Measurements from ENCODE around the gene UTP18. TPM values are rescaled to one million over a fixed set of nuclear protein-coding genes. Genes with fewer than 3 reads are reported as not detected.

Gene UTP18
- total and polyA plus RNA-seq, 2 of the 13 experiments (the other 11 are each of a cell fraction or from before 2014, with no cell fraction given) = 35.2 to 104 TPM

DNA sequence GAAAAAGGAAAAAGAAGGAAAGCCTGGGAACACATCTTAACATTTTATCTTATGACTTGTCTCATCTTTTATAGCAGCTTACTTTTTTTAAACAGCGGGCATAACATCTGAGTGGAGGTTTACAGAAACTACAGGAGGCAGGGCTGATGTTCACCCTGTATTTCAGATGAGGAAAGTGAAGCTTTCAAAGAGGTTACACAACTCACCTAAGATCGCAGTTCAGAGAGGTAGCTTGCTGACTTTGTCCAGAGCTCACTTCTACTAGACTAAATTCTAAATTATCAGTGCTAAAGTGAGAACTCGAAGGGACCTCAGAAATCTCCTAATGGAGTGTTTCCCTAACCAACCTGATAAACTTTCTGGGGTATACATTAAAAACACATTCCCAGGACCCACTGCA lies 4.2 kb upstream of the UTP18 start (continued):
- no peak for TF ChIP-seq PLRG1 (conservative IDR thresholded peaks at IDR 0.05)
- no peak for TF ChIP-seq ZBTB20 (CRISPR knock-in tag; IDR thresholded peaks at IDR 0.05; ENCODE audit: borderline replicate concordance, low read depth)
- TF ChIP-seq ZNF30 (CRISPR knock-in tag; IDR thresholded peaks at IDR 0.05) = no peak
- TF ChIP-seq, protein P1, sequence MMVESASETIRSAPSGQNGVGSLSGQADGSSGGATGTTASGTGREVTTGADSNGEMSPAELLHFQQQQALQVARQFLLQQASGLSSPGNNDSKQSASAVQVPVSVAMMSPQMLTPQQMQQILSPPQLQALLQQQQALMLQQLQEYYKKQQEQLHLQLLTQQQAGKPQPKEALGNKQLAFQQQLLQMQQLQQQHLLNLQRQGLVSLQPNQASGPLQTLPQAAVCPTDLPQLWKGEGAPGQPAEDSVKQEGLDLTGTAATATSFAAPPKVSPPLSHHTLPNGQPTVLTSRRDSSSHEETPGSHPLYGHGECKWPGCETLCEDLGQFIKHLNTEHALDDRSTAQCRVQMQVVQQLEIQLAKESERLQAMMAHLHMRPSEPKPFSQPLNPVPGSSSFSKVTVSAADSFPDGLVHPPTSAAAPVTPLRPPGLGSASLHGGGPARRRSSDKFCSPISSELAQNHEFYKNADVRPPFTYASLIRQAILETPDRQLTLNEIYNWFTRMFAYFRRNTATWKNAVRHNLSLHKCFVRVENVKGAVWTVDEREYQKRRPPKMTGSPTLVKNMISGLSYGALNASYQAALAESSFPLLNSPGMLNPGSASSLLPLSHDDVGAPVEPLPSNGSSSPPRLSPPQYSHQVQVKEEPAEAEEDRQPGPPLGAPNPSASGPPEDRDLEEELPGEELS (CRISPR knock-in tag; IDR thresholded peaks at IDR 0.05) = no peak
- no peak for TF ChIP-seq POLR2G (IDR thresholded peaks at IDR 0.05; ENCODE audit: low read depth, low read length)
- no peak for TF ChIP-seq MBNL3 (CRISPR knock-in tag; conservative IDR thresholded peaks at IDR 0.05)
- TF ChIP-seq ZNF597 (CRISPR knock-in tag; IDR thresholded peaks at IDR 0.05) = no peak
- no peak for TF ChIP-seq MATR3 (CRISPR knock-in tag; IDR thresholded peaks at IDR 0.05)
- TF ChIP-seq, protein P2, sequence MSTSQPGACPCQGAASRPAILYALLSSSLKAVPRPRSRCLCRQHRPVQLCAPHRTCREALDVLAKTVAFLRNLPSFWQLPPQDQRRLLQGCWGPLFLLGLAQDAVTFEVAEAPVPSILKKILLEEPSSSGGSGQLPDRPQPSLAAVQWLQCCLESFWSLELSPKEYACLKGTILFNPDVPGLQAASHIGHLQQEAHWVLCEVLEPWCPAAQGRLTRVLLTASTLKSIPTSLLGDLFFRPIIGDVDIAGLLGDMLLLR (CRISPR knock-in tag; IDR thresholded peaks at IDR 0.05) = no peak
- no peak for TF ChIP-seq PHF5A (CRISPR knock-in tag; IDR thresholded peaks at IDR 0.05; ENCODE audit: low read depth, unreplicated experiment)
- TF ChIP-seq THAP11 (CRISPR knock-in tag; IDR thresholded peaks at IDR 0.05) = peak; percentile 39; the same call in 1 of the 2 replicates
- TF ChIP-seq SNRNP70 (IDR thresholded peaks at IDR 0.05; ENCODE audit: low read depth, low read length) = no peak
- no peak for TF ChIP-seq ZSCAN22 (CRISPR knock-in tag; IDR thresholded peaks at IDR 0.05)
- TF ChIP-seq ISL2 (CRISPR knock-in tag; IDR thresholded peaks at IDR 0.05) = no peak
- TF ChIP-seq ELF4 (CRISPR knock-in tag; IDR thresholded peaks at IDR 0.05; ENCODE audit: borderline replicate concordance) = no peak
- no peak for TF ChIP-seq PLSCR1 (CRISPR knock-in tag; IDR thresholded peaks at IDR 0.05; ENCODE audit: borderline replicate concordance)
- TF ChIP-seq, protein P3, sequence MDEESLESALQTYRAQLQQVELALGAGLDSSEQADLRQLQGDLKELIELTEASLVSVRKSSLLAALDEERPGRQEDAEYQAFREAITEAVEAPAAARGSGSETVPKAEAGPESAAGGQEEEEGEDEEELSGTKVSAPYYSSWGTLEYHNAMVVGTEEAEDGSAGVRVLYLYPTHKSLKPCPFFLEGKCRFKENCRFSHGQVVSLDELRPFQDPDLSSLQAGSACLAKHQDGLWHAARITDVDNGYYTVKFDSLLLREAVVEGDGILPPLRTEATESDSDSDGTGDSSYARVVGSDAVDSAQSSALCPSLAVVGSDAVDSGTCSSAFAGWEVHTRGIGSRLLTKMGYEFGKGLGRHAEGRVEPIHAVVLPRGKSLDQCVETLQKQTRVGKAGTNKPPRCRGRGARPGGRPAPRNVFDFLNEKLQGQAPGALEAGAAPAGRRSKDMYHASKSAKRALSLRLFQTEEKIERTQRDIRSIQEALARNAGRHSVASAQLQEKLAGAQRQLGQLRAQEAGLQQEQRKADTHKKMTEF (CRISPR knock-in tag; IDR thresholded peaks at IDR 0.05) = peak; percentile 28; the same call in 1 of the 2 replicates
- TF ChIP-seq PPARG (CRISPR knock-in tag; conservative IDR thresholded peaks at IDR 0.05) = no peak
- TF ChIP-seq CEBPG (CRISPR knock-in tag; IDR thresholded peaks at IDR 0.05) = peak; percentile 86
- TF ChIP-seq, protein P4, sequence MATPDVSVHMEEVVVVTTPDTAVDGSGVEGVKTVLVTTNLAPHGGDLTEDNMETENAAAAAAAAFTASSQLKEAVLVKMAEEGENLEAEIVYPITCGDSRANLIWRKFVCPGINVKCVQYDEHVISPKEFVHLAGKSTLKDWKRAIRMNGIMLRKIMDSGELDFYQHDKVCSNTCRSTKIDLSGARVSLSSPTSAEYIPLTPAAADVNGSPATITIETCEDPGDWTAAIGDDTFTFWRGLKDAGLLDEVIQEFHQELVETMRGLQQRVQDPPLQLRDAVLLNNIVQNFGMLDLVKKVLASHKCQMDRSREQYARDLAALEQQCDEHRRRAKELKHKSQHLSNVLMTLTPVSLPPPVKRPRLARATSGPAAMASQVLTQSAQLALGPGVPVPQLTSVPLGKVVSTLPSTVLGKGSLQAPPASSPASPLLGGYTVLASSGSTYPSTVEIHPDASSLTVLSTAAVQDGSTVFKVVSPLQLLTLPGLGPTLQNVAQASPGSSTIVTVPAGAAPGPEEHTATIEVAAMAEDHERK (CRISPR knock-in tag; IDR thresholded peaks at IDR 0.05; ENCODE audit: low read depth) = no peak
- 0 out of 2 replicates have a peak, but pooled peaks have one; percentile 16 for TF ChIP-seq RXRB (CRISPR knock-in tag; IDR thresholded peaks at IDR 0.05; ENCODE audit: borderline replicate concordance)
- no peak for TF ChIP-seq ZNF552 (CRISPR knock-in tag; IDR thresholded peaks at IDR 0.05; ENCODE audit: borderline replicate concordance)
- TF ChIP-seq MIXL1 (CRISPR knock-in tag; IDR thresholded peaks at IDR 0.05) = no peak; the same call in 1 of the 2 replicates
- no peak for TF ChIP-seq SCMH1 (CRISPR knock-in tag; IDR thresholded peaks at IDR 0.05; ENCODE audit: borderline replicate concordance)
- no peak for TF ChIP-seq EHMT2 (IDR thresholded peaks at IDR 0.05; ENCODE audit: borderline replicate concordance, low read depth, low read length)
- no peak for TF ChIP-seq SRSF1 (optimal IDR thresholded peaks at IDR 0.05; ENCODE audit: low read depth, low read length)

Data from HepG2 (cell line).